ENCODE data around the gene TSEN54. TPM values are rescaled to one million over a fixed set of nuclear protein-coding genes. Genes with fewer than 3 reads are reported as not detected.

The TSEN54 gene
- polyA plus RNA-seq, 1 of the 3 experiments (the other 2 are of a cell fraction) = 29.8 TPM

DNA sequence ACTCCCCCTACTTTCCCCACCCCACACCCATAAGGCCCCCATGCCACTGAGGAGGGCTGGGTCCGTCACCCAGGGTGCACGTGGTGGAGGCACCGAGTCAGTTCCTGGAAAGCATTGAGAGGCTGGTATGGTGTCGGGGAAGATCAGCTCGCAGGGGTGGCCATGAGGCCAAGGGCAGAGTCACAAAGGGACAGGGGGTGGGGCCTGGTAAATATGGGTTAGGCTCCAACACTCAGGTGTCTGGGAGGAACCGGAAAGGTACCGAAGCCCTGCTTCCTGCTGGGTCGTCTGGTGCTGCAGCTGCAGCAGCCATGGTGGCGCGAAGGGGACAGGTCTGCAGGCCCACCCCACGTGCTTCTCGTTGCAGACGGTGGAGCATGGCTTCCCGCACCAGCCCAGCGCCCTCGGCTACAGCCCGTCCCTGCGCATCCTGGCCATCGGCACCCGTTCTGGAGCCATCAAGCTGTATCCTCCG lies 39.4 kb downstream of the TSEN54 start:
- ChIA-PET POLR2A (no interaction called here), CTCF (no interaction called here)
- H2AFZ ChIP-seq (ENCODE audit: low read depth) = no peak overlapping the region
- H3K36me3 ChIP-seq (replicated peaks in 1 of 2; ENCODE audit: control insufficient read depth in 1 of 2, insufficient read depth in 2 of 2, low read length in 1 of 2) = no peaks in the 10 kb centered on the region
- H3K4me1 ChIP-seq (ENCODE audit: control insufficient read depth in 1 of 2, insufficient read depth in 2 of 2, low read depth in 1 of 2, low read length in 1 of 2) = peaks cover 4 to 19% of the 10 kb centered on the region in 2 experiments; a peak in 1 of 4 replicates
- H3K4me2 ChIP-seq = no peak overlapping the region
- H3F3A ChIP-seq (replicated peaks; ENCODE audit: insufficient read depth) = no peaks in the 10 kb centered on the region
- no peak overlapping the region for H3K27ac ChIP-seq (ENCODE audit: low read depth in 2 of 2, low read length in 1 of 2)
- H4K20me1 ChIP-seq (ENCODE audit: insufficient read depth) = no peaks in the 10 kb centered on the region
- H3K79me2 ChIP-seq (ENCODE audit: insufficient read depth) = no peaks in the 10 kb centered on the region
- no peak overlapping the region for H3K4me3 ChIP-seq (ENCODE audit: low read depth in 2 of 2, low read length in 1 of 2)
- H3K9ac ChIP-seq = no peak overlapping the region
- H3K27me3 ChIP-seq (ENCODE audit: insufficient read depth) = no peaks in the 10 kb centered on the region
- no peak for DNase-seq
- H3K9me2 ChIP-seq = no peaks in the 10 kb centered on the region
- H3K9me3 ChIP-seq = no peaks in the 10 kb centered on the region
- TF ChIP-seq TCF12 (IDR thresholded peaks at IDR 0.05) (no peak), GABPA (IDR thresholded peaks at IDR 0.05; ENCODE audit: low read depth) (no peak), NFIC (IDR thresholded peaks at IDR 0.05; ENCODE audit: borderline replicate concordance) (no peak), EP300 (IDR thresholded peaks at IDR 0.05; ENCODE audit: borderline replicate concordance in 1 of 2, low read depth in 1 of 2, low read length in 1 of 2) (no peak), ELF1 (IDR thresholded peaks at IDR 0.05) (no peak), EZH2phosphoT487 (IDR thresholded peaks at IDR 0.05; ENCODE audit: borderline replicate concordance, low read depth) (no peak)
- TF ChIP-seq, protein P1, sequence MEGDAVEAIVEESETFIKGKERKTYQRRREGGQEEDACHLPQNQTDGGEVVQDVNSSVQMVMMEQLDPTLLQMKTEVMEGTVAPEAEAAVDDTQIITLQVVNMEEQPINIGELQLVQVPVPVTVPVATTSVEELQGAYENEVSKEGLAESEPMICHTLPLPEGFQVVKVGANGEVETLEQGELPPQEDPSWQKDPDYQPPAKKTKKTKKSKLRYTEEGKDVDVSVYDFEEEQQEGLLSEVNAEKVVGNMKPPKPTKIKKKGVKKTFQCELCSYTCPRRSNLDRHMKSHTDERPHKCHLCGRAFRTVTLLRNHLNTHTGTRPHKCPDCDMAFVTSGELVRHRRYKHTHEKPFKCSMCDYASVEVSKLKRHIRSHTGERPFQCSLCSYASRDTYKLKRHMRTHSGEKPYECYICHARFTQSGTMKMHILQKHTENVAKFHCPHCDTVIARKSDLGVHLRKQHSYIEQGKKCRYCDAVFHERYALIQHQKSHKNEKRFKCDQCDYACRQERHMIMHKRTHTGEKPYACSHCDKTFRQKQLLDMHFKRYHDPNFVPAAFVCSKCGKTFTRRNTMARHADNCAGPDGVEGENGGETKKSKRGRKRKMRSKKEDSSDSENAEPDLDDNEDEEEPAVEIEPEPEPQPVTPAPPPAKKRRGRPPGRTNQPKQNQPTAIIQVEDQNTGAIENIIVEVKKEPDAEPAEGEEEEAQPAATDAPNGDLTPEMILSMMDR (IDR thresholded peaks at IDR 0.05) = no peak
- WGBS (ENCODE audit: low lambda C conversion rate) = 95% methylated on average over 20 of the region's 21 CpGs

DNA sequence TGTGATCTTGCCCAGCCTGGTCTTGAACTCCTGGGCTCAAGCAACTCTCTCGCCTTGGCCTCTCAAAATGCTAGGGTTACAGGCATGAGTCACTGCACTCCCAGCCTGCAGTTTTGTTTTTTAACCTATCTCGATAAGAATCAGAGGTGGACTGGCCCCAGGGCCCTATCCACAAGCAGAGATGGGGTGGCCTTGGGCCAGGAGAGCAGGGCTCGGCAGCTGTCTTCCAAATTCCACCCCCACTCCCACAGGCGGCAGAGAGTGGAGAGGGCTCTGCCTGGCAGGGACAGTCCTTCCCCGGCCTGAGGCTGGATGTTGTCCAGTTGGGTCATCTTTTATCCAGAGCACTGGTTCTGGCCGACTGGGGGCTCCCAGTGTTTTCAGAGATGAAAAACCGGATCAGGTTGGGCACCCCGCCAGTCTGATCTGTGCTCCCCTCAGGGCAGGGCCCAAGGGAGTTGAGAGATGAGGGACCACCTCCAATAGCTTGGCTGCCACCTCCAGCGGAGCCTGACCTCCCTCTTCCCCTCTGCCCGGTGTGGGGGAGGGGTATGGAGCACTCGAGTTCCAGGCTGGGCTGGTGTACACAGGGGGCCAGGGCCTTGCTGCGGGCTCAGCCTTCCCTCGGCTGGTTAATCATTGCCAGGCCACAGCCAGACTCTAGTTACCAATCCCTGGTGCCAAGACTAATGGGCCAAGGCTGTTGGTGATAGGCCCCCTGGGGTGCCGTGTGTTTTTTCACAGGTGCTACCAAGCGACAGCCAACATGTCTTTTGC lies 40.9 kb downstream of the TSEN54 start:
- POLR2A ChIA-PET = no interaction called here
- Histone ChIP-seq H3K9me3 (no peaks in the 10 kb centered on the region), H3K4me1 (ENCODE audit: control insufficient read depth in 1 of 2, insufficient read depth in 2 of 2, low read depth in 1 of 2, low read length in 1 of 2) (peaks cover 4 to 19% of the 10 kb centered on the region in 2 experiments; a peak in 1 of 4 replicates), H3K27ac (ENCODE audit: low read depth in 2 of 2, low read length in 1 of 2) (peak overlapping the region in 1 of 2 experiments; percentile 65; a peak in 2 of 4 replicates), H3K9me2 (no peaks in the 10 kb centered on the region), H3K4me3 (ENCODE audit: low read depth in 2 of 2, low read length in 1 of 2) (no peak overlapping the region), H3K79me2 (ENCODE audit: insufficient read depth) (no peaks in the 10 kb centered on the region), H3F3A (replicated peaks; ENCODE audit: insufficient read depth) (no peaks in the 10 kb centered on the region), H3K27me3 (ENCODE audit: insufficient read depth) (no peaks in the 10 kb centered on the region), H3K4me2 (no peak overlapping the region), H3K36me3 (replicated peaks in 1 of 2; ENCODE audit: control insufficient read depth in 1 of 2, insufficient read depth in 2 of 2, low read length in 1 of 2) (no peaks in the 10 kb centered on the region), H3K9ac (no peak overlapping the region), H2AFZ (ENCODE audit: low read depth) (no peak overlapping the region), H4K20me1 (ENCODE audit: insufficient read depth) (no peaks in the 10 kb centered on the region)
- CTCF ChIA-PET = interaction anchor here (1.0 to 4.6 kb wide), 8 partner anchors 32 to 190 kb away, joined by 3 to 20 read pairs (median 4); partner anchors contain the start of genes LLGL2, SMIM5 and TSEN54
- TF ChIP-seq TEAD4 (IDR thresholded peaks at IDR 0.05; ENCODE audit: borderline replicate concordance, insufficient read depth) (peak; percentile 14; the same call in 1 of the 2 replicates), NFIC (IDR thresholded peaks at IDR 0.05; ENCODE audit: borderline replicate concordance) (peak; percentile 81), TCF12 (IDR thresholded peaks at IDR 0.05) (peak; percentile 61), GATA2 (CRISPR knock-in tag; IDR thresholded peaks at IDR 0.05) (0 out of 2 replicates have a peak, but pooled peaks have one; percentile 12), EZH2phosphoT487 (IDR thresholded peaks at IDR 0.05; ENCODE audit: borderline replicate concordance, low read depth) (no peak), FOSL2 (IDR thresholded peaks at IDR 0.05; ENCODE audit: borderline replicate concordance, low read depth) (peak; percentile 71)
- TF ChIP-seq, protein P2, sequence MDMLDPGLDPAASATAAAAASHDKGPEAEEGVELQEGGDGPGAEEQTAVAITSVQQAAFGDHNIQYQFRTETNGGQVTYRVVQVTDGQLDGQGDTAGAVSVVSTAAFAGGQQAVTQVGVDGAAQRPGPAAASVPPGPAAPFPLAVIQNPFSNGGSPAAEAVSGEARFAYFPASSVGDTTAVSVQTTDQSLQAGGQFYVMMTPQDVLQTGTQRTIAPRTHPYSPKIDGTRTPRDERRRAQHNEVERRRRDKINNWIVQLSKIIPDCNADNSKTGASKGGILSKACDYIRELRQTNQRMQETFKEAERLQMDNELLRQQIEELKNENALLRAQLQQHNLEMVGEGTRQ (IDR thresholded peaks at IDR 0.05; ENCODE audit: borderline replicate concordance, low read depth, low read length) = no peak
- peak; percentile 83 for DNase-seq
- 38% methylated on average over 11 of the region's 15 CpGs for WGBS (ENCODE audit: low lambda C conversion rate)
